Hematopoietic multipotent progenitor cell treated with erythropoietin and hydrocortisone succinate and interleukin-3 and kit ligand, for 6 days (in vitro differentiated cells): ENCODE data around the gene LCT.
A peak's percentile ranks its signal among the peaks of the same experiment; 100 is the strongest.
"Not testable (repeated sequence)": the region's sequence is repeated elsewhere in the genome, so short reads cannot be mapped to it uniquely, and the experiment has no call there.

Experiments used
- DNase-seq: peaks from one replicate; pipeline ENCODE4 v3.0.0-alpha.2; 2015

The LCT gene

GRCh38 chr2:135836596-135837270 lies at the start of gene LCT:
Gene LCT (minus strand): TSS chr2:135837184. CDS start chr2:135837169, 15 bp downstream.
- DNase-seq, result no peak

GRCh38 chr2:135885709-135886108 lies 48.7 kb upstream of the LCT start:
- DNase-seq, result no peak

GRCh38 chr2:135882415-135882814 lies 45.4 kb upstream of the LCT start:
- DNase-seq, result no peak

- not testable (repeated sequence) for DNase-seq
These were observed 39.8 kb upstream of the LCT start for GRCh38 chr2:135876770-135877169.

- DNase-seq, result peak; percentile 100
These were observed 39.2 kb upstream of the LCT start, which contains the start of gene MCM6 for GRCh38 chr2:135876066-135876711. Gene MCM6 (minus strand): TSS chr2:135876443. CDS start chr2:135876365, 78 bp downstream.

GRCh38 chr2:135875491-135876065 lies 38.6 kb upstream of the LCT start:
- peak; percentile 86 for DNase-seq

- DNase-seq, result no peak
These were observed 37.9 kb upstream of the LCT start for GRCh38 chr2:135874777-135875365.

GRCh38 chr2:135870571-135870970 lies 33.6 kb upstream of the LCT start:
- no peak for DNase-seq

- no peak for DNase-seq
These were observed 26.2 kb upstream of the LCT start for GRCh38 chr2:135863233-135863632.

GRCh38 chr2:135862718-135863117 lies 25.7 kb upstream of the LCT start:
- no peak for DNase-seq

GRCh38 chr2:135853401-135853800 lies 16.4 kb upstream of the LCT start:
- DNase-seq, result no peak

GRCh38 chr2:135851858-135852257 lies 14.9 kb upstream of the LCT start:
- no peak for DNase-seq

- DNase-seq, result no peak
These were observed 14.1 kb upstream of the LCT start for GRCh38 chr2:135850892-135851668.

GRCh38 chr2:135849087-135849486 lies 12.1 kb upstream of the LCT start:
- DNase-seq, result no peak

GRCh38 chr2:135845997-135846396 lies 9.0 kb upstream of the LCT start:
- no peak for DNase-seq

GRCh38 chr2:135845257-135845656 lies 8.3 kb upstream of the LCT start:
- no peak for DNase-seq

GRCh38 chr2:135844301-135844895 lies 7.4 kb upstream of the LCT start:
- no peak for DNase-seq

GRCh38 chr2:135843671-135844070 lies 6.7 kb upstream of the LCT start:
- no peak for DNase-seq

GRCh38 chr2:135840601-135841000 lies 3.6 kb upstream of the LCT start:
- no peak for DNase-seq

- DNase-seq, result no peak
These were observed 2.7 kb upstream of the LCT start for GRCh38 chr2:135839713-135840112.

- no peak for DNase-seq
These were observed 1.5 kb upstream of the LCT start for GRCh38 chr2:135838502-135838901.

- DNase-seq, result no peak
These were observed 4.1 kb downstream of the LCT start for GRCh38 chr2:135832891-135833290.
